ENCODE data around the gene CUEDC2.

The CUEDC2 gene

GRCh38 chr10:102432162-102432950, at the start of gene CUEDC2:
Gene CUEDC2 (minus strand): TSS chr10:102432574. CDS start chr10:102425188, 7,386 bp downstream.
- DNase-seq, result peak; percentile 94 to 97

GRCh38 chr10:102480396-102480795, 48.0 kb upstream of the CUEDC2 start:
- no peak for DNase-seq

- no peak for DNase-seq
Observed at GRCh38 chr10:102479651-102480050, 47.3 kb upstream of the CUEDC2 start.

GRCh38 chr10:102476466-102477141, 44.2 kb upstream of the CUEDC2 start:
- no peak for DNase-seq

GRCh38 chr10:102475451-102476040, 43.2 kb upstream of the CUEDC2 start:
- no peak for DNase-seq

- no peak for DNase-seq
Observed at GRCh38 chr10:102473445-102474331, 41.3 kb upstream of the CUEDC2 start.

- no peak for DNase-seq
Observed at GRCh38 chr10:102470579-102471546, 38.5 kb upstream of the CUEDC2 start.

GRCh38 chr10:102468683-102469082, 36.3 kb upstream of the CUEDC2 start:
- no peak for DNase-seq

GRCh38 chr10:102467971-102468438, 35.6 kb upstream of the CUEDC2 start:
- DNase-seq, result peak in 1 of 2 donors; percentile 31

GRCh38 chr10:102467318-102467717, 34.9 kb upstream of the CUEDC2 start:
- DNase-seq, result no peak

GRCh38 chr10:102465466-102465865, 33.1 kb upstream of the CUEDC2 start:
- DNase-seq, result no peak

- DNase-seq, result no peak
Observed at GRCh38 chr10:102463983-102464382, 31.6 kb upstream of the CUEDC2 start.

- no peak for DNase-seq
Observed at GRCh38 chr10:102462512-102463054, 30.2 kb upstream of the CUEDC2 start.

- DNase-seq, result peak; percentile 92 to 93
Observed at GRCh38 chr10:102461187-102462054, 29.0 kb upstream of the CUEDC2 start.

GRCh38 chr10:102460836-102461186, 28.4 kb upstream of the CUEDC2 start:
- DNase-seq, result no peak

- DNase-seq, result no peak
Observed at GRCh38 chr10:102458656-102459055, 26.3 kb upstream of the CUEDC2 start.

GRCh38 chr10:102457591-102458150, 25.3 kb upstream of the CUEDC2 start:
- DNase-seq, result no peak

GRCh38 chr10:102455893-102456471, 23.6 kb upstream of the CUEDC2 start:
- no peak for DNase-seq
